Loucy (cell line): ENCODE results near the gene TMIGD1.

ENCODE experiments used
- H2AFZ ChIP-seq: fragments of 200-600 bp; sonication (generic); 2 replicates; pipeline ENCODE4 v1.6.0; 2016; ENCODE audit warnings: antibody characterized with exemption, mild to moderate bottlenecking, low read length, moderate library complexity
- H3F3A ChIP-seq: fragments of 200-600 bp; 2 replicates; pipeline ENCODE4 v1.6.0; 2016; ENCODE audit warnings: antibody characterized with exemption, low read depth, mild to moderate bottlenecking
- H3K27me3 ChIP-seq: fragments of 200-600 bp; sonication (generic); 2 replicates; pipeline ENCODE4 v1.6.1; 2014; ENCODE audit warnings: low read length, mild to moderate bottlenecking; ENCODE audit not compliant: insufficient read depth, poor library complexity, severe bottlenecking
- H3K36me3 ChIP-seq: fragments of 200-600 bp; sonication (generic); 2 replicates; pipeline ENCODE4 v1.6.1; 2016; ENCODE audit warnings: low read length; ENCODE audit not compliant: insufficient read depth
- H3K4me1 ChIP-seq: fragments of 200-600 bp; sonication (generic); 2 replicates; pipeline ENCODE4 v1.5.1; 2014; ENCODE audit warnings: low read length, mild to moderate bottlenecking; ENCODE audit not compliant: insufficient read depth, poor library complexity, severe bottlenecking
- H3K4me2 ChIP-seq: fragments of 200-600 bp; sonication (generic); 2 replicates; pipeline ENCODE4 v1.6.0; 2014; ENCODE audit warnings: antibody characterized with exemption, low read length, low read depth, mild to moderate bottlenecking; ENCODE audit not compliant: poor library complexity, severe bottlenecking
- H3K4me3 ChIP-seq: fragments of 200-600 bp; sonication (generic); 2 replicates; pipeline ENCODE4 v1.5.1; 2014; ENCODE audit warnings: low read length, mild to moderate bottlenecking, mixed read lengths; ENCODE audit not compliant: poor library complexity, severe bottlenecking
- H3K79me2 ChIP-seq: fragments of 200-600 bp; sonication (generic); 2 replicates; pipeline ENCODE4 v1.6.1; 2014; ENCODE audit warnings: low read length; ENCODE audit not compliant: insufficient read depth
- H3K9ac ChIP-seq: fragments of 200-600 bp; sonication (generic); 2 replicates; pipeline ENCODE4 v1.6.0; 2014; ENCODE audit warnings: mild to moderate bottlenecking, low read depth, low read length, moderate library complexity; ENCODE audit not compliant: poor library complexity, severe bottlenecking
- H3K9me2 ChIP-seq: fragments of 200-600 bp; sonication (generic); replicated peaks from 2 replicates; pipeline ENCODE4 v1.6.1; 2016; ENCODE audit warnings: low read depth, low read length, mixed read lengths
- H3K9me3 ChIP-seq: fragments of 200-600 bp; sonication (generic); 2 replicates; pipeline ENCODE4 v1.6.1; 2014; ENCODE audit warnings: mild to moderate bottlenecking, antibody characterized with exemption, low read length, low read depth; ENCODE audit not compliant: insufficient read depth
- H4K20me1 ChIP-seq: fragments of 200-600 bp; sonication (generic); 2 replicates; pipeline ENCODE4 v1.6.0; 2014; ENCODE audit warnings: antibody characterized with exemption, low read length, mild to moderate bottlenecking; ENCODE audit not compliant: insufficient read depth, poor library complexity, severe bottlenecking
- EZH2phosphoT487 ChIP-seq: fragments of 200-600 bp; IDR thresholded peaks from 2 replicates; pipeline ENCODE4 v1.6.1; 2018; ENCODE audit warnings: antibody characterized with exemption, mild to moderate bottlenecking, moderate library complexity, borderline replicate concordance
- TF ChIP-seq, protein P1 (sequence below): fragments of 200-600 bp; sonication (generic); conservative IDR thresholded peaks from 2 replicates; pipeline ENCODE4 v1.5.1; 2014; ENCODE audit warnings: mild to moderate bottlenecking, antibody characterized with exemption, low read length

The TMIGD1 gene

GRCh38 chr17:30337393-30337999 lies 3.6 kb upstream of the TMIGD1 start:
- H3K27me3 ChIP-seq, result no peaks in the 10 kb centered on the region
- no peak overlapping the region for H3K9ac ChIP-seq
- no peaks in the 10 kb centered on the region for H3K9me2 ChIP-seq
- H2AFZ ChIP-seq, result no peak overlapping the region
- H3F3A ChIP-seq, result 0 out of 2 replicates have a peak, but pooled peaks cover 3% of the 10 kb centered on the region
- H3K4me1 ChIP-seq, result peaks cover 4% of the 10 kb centered on the region
- no peaks in the 10 kb centered on the region for H3K79me2 ChIP-seq
- H3K9me3 ChIP-seq, result no peaks in the 10 kb centered on the region
- no peak for TF ChIP-seq EZH2phosphoT487
- TF ChIP-seq, protein P1, sequence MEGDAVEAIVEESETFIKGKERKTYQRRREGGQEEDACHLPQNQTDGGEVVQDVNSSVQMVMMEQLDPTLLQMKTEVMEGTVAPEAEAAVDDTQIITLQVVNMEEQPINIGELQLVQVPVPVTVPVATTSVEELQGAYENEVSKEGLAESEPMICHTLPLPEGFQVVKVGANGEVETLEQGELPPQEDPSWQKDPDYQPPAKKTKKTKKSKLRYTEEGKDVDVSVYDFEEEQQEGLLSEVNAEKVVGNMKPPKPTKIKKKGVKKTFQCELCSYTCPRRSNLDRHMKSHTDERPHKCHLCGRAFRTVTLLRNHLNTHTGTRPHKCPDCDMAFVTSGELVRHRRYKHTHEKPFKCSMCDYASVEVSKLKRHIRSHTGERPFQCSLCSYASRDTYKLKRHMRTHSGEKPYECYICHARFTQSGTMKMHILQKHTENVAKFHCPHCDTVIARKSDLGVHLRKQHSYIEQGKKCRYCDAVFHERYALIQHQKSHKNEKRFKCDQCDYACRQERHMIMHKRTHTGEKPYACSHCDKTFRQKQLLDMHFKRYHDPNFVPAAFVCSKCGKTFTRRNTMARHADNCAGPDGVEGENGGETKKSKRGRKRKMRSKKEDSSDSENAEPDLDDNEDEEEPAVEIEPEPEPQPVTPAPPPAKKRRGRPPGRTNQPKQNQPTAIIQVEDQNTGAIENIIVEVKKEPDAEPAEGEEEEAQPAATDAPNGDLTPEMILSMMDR, result no peak
- no peaks in the 10 kb centered on the region for H4K20me1 ChIP-seq
- no peak overlapping the region for H3K4me2 ChIP-seq
- no peaks in the 10 kb centered on the region for H3K36me3 ChIP-seq
- no peak overlapping the region for H3K4me3 ChIP-seq

DNA sequence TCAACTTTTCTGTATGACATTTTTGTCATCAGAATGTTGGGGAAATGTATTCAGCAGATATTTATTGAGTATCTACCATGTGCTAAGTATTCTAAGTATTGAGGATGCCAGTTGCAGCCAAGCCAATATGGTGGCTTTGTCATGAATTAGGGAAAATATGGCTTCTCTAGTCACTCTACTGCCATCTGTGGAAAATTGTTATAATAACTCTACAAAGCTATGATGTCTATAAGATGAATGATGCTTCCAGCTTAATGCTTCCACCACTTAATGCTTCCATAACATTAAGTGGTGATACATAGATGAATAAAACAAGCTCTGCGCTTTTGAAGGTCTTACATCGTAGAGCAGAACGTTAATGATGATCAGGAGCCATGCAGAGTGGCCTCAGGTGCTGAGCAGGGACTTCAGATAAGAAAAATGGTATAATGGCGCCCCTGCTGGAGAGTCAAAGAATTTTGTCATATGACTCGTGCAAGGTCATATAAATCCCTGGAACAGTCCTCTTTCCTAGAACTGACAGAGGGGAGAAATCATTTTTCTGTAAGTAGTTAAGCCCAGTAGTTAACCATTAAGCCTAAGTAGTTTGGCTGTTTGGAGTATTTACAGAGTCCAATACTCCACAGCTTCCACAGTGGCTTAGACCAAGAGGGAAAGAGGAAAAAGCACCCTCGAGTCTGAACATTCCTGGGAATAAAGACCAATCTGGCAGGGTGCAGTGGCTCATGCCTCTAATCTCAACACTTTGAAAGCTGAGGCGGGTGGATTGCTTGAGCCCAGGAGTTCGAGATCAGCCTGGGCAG lies 2.7 kb upstream of the TMIGD1 start:
- Histone ChIP-seq H3K9me2 (no peaks in the 10 kb centered on the region), H3K9ac (no peak overlapping the region), H3K27me3 (no peaks in the 10 kb centered on the region), H3K9me3 (no peaks in the 10 kb centered on the region), H3K79me2 (no peaks in the 10 kb centered on the region), H4K20me1 (no peaks in the 10 kb centered on the region), H2AFZ (0 out of 2 replicates have a peak overlapping the region, but pooled peaks have one; percentile 68), H3K4me1 (peaks cover 13% of the 10 kb centered on the region), H3K4me3 (no peak overlapping the region), H3K36me3 (no peaks in the 10 kb centered on the region), H3K4me2 (no peak overlapping the region), H3F3A (peaks cover 6% of the 10 kb centered on the region; the same call in 1 of the 2 replicates)
- TF ChIP-seq, protein P1, result peak; percentile 99
- TF ChIP-seq EZH2phosphoT487, result no peak

- Histone ChIP-seq H3K27me3 (no peaks in the 10 kb centered on the region), H3K36me3 (no peaks in the 10 kb centered on the region), H3K4me3 (no peak overlapping the region), H3F3A (peaks cover 6% of the 10 kb centered on the region; the same call in 1 of the 2 replicates), H3K4me1 (peaks cover 24% of the 10 kb centered on the region), H3K9me3 (no peaks in the 10 kb centered on the region), H3K9ac (no peak overlapping the region), H3K79me2 (no peaks in the 10 kb centered on the region), H2AFZ (no peak overlapping the region), H4K20me1 (no peaks in the 10 kb centered on the region), H3K4me2 (no peak overlapping the region), H3K9me2 (no peaks in the 10 kb centered on the region)
- no peak for TF ChIP-seq EZH2phosphoT487
- TF ChIP-seq, protein P1, result no peak
Observed at GRCh38 chr17:30334421-30334820, 564 bp upstream of the TMIGD1 start.
